ENCODE data around the gene PTPN6. TPM values are rescaled to one million over a fixed set of nuclear protein-coding genes. Genes with fewer than 3 reads are reported as not detected.
A peak's percentile ranks its signal among the peaks of the same experiment; 100 is the strongest.

PTPN6 gene
- total and polyA plus RNA-seq, 2 of the 13 experiments (the other 11 are each of a cell fraction or from before 2014, with no cell fraction given) = 10.5 to 10.6 TPM

GRCh38 chr12:6937481-6938352 lies 13.4 kb upstream of the PTPN6 start (continued):
- TF ChIP-seq, protein P1, sequence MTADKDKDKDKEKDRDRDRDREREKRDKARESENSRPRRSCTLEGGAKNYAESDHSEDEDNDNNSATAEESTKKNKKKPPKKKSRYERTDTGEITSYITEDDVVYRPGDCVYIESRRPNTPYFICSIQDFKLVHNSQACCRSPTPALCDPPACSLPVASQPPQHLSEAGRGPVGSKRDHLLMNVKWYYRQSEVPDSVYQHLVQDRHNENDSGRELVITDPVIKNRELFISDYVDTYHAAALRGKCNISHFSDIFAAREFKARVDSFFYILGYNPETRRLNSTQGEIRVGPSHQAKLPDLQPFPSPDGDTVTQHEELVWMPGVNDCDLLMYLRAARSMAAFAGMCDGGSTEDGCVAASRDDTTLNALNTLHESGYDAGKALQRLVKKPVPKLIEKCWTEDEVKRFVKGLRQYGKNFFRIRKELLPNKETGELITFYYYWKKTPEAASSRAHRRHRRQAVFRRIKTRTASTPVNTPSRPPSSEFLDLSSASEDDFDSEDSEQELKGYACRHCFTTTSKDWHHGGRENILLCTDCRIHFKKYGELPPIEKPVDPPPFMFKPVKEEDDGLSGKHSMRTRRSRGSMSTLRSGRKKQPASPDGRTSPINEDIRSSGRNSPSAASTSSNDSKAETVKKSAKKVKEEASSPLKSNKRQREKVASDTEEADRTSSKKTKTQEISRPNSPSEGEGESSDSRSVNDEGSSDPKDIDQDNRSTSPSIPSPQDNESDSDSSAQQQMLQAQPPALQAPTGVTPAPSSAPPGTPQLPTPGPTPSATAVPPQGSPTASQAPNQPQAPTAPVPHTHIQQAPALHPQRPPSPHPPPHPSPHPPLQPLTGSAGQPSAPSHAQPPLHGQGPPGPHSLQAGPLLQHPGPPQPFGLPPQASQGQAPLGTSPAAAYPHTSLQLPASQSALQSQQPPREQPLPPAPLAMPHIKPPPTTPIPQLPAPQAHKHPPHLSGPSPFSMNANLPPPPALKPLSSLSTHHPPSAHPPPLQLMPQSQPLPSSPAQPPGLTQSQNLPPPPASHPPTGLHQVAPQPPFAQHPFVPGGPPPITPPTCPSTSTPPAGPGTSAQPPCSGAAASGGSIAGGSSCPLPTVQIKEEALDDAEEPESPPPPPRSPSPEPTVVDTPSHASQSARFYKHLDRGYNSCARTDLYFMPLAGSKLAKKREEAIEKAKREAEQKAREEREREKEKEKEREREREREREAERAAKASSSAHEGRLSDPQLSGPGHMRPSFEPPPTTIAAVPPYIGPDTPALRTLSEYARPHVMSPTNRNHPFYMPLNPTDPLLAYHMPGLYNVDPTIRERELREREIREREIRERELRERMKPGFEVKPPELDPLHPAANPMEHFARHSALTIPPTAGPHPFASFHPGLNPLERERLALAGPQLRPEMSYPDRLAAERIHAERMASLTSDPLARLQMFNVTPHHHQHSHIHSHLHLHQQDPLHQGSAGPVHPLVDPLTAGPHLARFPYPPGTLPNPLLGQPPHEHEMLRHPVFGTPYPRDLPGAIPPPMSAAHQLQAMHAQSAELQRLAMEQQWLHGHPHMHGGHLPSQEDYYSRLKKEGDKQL (CRISPR knock-in tag; IDR thresholded peaks at IDR 0.05; ENCODE audit: low read depth) = peak; percentile 35; the same call in 1 of the 2 replicates
- TF ChIP-seq EEA1 (CRISPR knock-in tag; IDR thresholded peaks at IDR 0.05; ENCODE audit: borderline replicate concordance) (no peak), NFKB2 (CRISPR knock-in tag; IDR thresholded peaks at IDR 0.05; ENCODE audit: borderline replicate concordance) (peak; percentile 91; the same call in 1 of the 2 replicates)
